Lower leg skin (tissue), 4 donors: ENCODE measurements around the gene CCL22. TPM values are rescaled to one million over a fixed set of nuclear protein-coding genes. Genes with fewer than 3 reads are reported as not detected.

ENCODE experiments used
- DNase-seq, 2 donors: peaks; one replicate each; pipeline ENCODE4 v3.0.0-alpha.2; 2019; ENCODE audit warnings: low spot score in 2 of 2
- H3K4me3 ChIP-seq: fragments of 200-600 bp; sonication (generic); 2 replicates; pipeline ENCODE4 v1.5.1; 2017; ENCODE audit warnings: mild to moderate bottlenecking, low read depth; ENCODE audit not compliant: poor library complexity, severe bottlenecking
- POLR2A ChIP-seq, 2 donors: fragments of 450-650 bp; IDR thresholded peaks; one replicate each; pipeline ENCODE4 v1.6.1; 2016 to 2017; ENCODE audit warnings: antibody characterized with exemption in 2 of 2, mild to moderate bottlenecking in 1 of 2, moderate library complexity in 1 of 2
- WGBS, 2 donors: methylation state at CpG; one replicate each; pipeline ENCODE4 v1.1.5; 2018; 5-methylcytosine and 5-hydroxymethylcytosine counted together
- intact Hi-C: fragments of 100-400 bp; cut with DNase I; formaldehyde crosslinking; loops from one replicate; pipeline ENCODE4 v1.15.0; 2023; ENCODE audit warnings: low total_unique reads
- total RNA-seq, 4 donors: library from RNA; depleted of rRNA; stranded (reverse); fragments of >200 nt; gene quantifications; one replicate each; pipeline ENCODE4 v1.1.0, GENCODE V29; 2016
- TF ChIP-seq, protein P1 (sequence below), 3 donors: fragments of 450-650 bp; IDR thresholded peaks; one replicate each; pipeline ENCODE4 v1.5.1; 2016; ENCODE audit warnings: antibody characterized with exemption in 3 of 3, mild to moderate bottlenecking in 3 of 3, moderate library complexity in 2 of 3

The CCL22 gene
- total RNA-seq, 4 donors from 2014 or later = 0.99 to 10.1 (median 2.0) TPM

- TF ChIP-seq, protein P1, sequence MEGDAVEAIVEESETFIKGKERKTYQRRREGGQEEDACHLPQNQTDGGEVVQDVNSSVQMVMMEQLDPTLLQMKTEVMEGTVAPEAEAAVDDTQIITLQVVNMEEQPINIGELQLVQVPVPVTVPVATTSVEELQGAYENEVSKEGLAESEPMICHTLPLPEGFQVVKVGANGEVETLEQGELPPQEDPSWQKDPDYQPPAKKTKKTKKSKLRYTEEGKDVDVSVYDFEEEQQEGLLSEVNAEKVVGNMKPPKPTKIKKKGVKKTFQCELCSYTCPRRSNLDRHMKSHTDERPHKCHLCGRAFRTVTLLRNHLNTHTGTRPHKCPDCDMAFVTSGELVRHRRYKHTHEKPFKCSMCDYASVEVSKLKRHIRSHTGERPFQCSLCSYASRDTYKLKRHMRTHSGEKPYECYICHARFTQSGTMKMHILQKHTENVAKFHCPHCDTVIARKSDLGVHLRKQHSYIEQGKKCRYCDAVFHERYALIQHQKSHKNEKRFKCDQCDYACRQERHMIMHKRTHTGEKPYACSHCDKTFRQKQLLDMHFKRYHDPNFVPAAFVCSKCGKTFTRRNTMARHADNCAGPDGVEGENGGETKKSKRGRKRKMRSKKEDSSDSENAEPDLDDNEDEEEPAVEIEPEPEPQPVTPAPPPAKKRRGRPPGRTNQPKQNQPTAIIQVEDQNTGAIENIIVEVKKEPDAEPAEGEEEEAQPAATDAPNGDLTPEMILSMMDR (IDR thresholded peaks at IDR 0.05) = no peak
- no peak for TF ChIP-seq POLR2A (IDR thresholded peaks at IDR 0.05)
- intact Hi-C loops = loop anchor here (2.0 kb wide), 1 partner anchor 51 kb away; no protein-coding TSS in a partner anchor
- WGBS, 2 donors = 80 to 82% methylated on average over 9 of the region's 9 CpGs
- no peak overlapping the region for H3K4me3 ChIP-seq
- DNase-seq = peak in 1 of 2 donors; percentile 71
These were observed 1.1 kb upstream of the CCL22 start for GRCh38 chr16:57357330-57358085.

DNA sequence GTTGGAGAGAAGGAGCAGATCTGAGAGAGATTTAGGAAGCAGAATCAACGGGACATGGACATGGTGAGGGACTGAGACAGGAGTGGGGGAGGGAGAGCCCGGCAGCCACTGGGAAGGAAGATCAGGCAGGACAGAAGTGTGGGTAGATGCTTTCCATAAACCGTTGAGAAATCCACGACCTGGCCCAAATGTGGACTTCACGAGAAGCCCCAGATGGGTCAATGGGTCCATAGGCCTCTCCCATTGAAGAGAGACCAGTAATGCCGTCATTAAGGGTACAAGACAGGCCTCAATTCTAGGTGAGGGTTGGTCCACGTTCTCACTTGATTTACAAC is 530 bp upstream of the CCL22 start:
- TF ChIP-seq, protein P1 (IDR thresholded peaks at IDR 0.05) = no peak
- 85% methylated on average over 7 of the region's 7 CpGs for WGBS, 2 donors
- peak in 1 of 2 donors; percentile 78 for DNase-seq
- no peak overlapping the region for H3K4me3 ChIP-seq
- intact Hi-C loops = loop anchor here (2.0 kb wide), 1 partner anchor 51 kb away; no protein-coding TSS in a partner anchor

DNA sequence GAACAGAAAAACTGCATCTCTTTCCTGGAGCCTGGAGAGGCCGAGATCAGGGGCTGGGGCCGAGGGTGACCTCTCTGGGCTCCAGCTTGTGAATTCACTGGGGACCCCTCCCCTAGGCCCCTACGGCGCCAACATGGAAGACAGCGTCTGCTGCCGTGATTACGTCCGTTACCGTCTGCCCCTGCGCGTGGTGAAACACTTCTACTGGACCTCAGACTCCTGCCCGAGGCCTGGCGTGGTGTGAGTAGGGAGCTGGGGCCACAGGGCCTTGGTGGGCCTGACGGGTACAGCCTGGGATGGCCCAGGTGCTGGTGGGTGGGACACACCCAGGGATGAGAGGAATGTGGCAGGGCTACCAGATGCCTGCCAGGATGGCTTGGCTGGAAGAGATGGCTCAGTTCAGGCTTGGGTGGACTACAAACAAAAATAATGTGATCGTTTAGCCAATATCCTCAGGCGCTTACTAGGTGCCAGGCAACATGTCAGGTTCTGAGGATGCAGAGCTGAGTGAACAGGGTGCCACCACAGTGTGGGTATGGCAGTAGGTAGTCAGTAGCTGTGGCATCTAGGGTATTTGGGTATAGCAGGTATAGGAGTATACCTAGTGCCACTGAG is 1.8 kb downstream of the CCL22 start:
- peak in 1 of 2 donors; percentile 76 for DNase-seq
- no peak for TF ChIP-seq POLR2A (IDR thresholded peaks at IDR 0.05)
- TF ChIP-seq, protein P1 (IDR thresholded peaks at IDR 0.05) = no peak
- intact Hi-C loops = no loop called here
- WGBS, 2 donors = 58 to 69% methylated on average over 12 to 16 of the region's 16 CpGs
- H3K4me3 ChIP-seq = no peak overlapping the region

GRCh38 chr16:57361404-57361803 is 2.8 kb downstream of the CCL22 start:
- no peak for DNase-seq
- no peak overlapping the region for H3K4me3 ChIP-seq
- intact Hi-C loops = no loop called here
- TF ChIP-seq, protein P1 (IDR thresholded peaks at IDR 0.05) = no peak
- no peak for TF ChIP-seq POLR2A (IDR thresholded peaks at IDR 0.05)
- WGBS, 2 donors = 37 to 55% methylated on average over 4 of the region's 4 CpGs

DNA sequence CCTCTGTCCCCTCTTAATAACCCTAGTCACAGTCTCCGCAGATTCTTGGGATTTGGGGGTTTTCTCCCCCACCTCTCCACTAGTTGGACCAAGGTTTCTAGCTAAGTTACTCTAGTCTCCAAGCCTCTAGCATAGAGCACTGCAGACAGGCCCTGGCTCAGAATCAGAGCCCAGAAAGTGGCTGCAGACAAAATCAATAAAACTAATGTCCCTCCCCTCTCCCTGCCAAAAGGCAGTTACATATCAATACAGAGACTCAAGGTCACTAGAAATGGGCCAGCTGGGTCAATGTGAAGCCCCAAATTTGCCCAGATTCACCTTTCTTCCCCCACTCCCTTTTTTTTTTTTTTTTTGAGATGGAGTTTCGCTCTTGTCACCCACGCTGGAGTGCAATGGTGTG is 5.6 kb downstream of the CCL22 start:
- intact Hi-C loops = no loop called here
- TF ChIP-seq, protein P1 (IDR thresholded peaks at IDR 0.05) = no peak
- TF ChIP-seq POLR2A (IDR thresholded peaks at IDR 0.05) = no peak
- WGBS, 2 donors = 93 to 96% methylated on average over 3 of the region's 3 CpGs

More for the DNA sequence above, 5.6 kb downstream of the CCL22 start:
- no peak for DNase-seq
- H3K4me3 ChIP-seq = no peak overlapping the region
